Measurements from ENCODE around the gene GTF2F1.

DNA sequence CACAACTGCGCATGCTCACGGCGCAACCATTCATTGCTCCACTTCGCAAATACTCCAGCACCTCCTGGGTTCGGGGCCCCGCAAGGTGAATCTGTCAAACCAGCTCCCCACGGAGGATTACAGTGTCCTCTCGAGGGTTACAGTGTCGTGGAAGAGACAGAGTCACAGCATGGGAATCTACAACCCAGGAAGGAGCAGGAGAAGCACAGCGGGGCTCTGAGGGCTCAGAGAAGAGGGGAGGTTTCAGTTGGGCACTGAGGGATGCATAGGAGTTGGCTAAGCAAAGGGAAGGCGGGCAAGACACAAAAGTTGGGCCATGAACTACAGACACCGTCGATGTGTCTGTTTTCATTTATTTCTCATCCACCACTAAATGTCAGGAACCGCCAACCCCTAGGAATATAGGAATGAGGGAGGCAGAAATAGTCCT, 1.0 kb upstream of the GTF2F1 start:
- TF ChIP-seq, protein P1, sequence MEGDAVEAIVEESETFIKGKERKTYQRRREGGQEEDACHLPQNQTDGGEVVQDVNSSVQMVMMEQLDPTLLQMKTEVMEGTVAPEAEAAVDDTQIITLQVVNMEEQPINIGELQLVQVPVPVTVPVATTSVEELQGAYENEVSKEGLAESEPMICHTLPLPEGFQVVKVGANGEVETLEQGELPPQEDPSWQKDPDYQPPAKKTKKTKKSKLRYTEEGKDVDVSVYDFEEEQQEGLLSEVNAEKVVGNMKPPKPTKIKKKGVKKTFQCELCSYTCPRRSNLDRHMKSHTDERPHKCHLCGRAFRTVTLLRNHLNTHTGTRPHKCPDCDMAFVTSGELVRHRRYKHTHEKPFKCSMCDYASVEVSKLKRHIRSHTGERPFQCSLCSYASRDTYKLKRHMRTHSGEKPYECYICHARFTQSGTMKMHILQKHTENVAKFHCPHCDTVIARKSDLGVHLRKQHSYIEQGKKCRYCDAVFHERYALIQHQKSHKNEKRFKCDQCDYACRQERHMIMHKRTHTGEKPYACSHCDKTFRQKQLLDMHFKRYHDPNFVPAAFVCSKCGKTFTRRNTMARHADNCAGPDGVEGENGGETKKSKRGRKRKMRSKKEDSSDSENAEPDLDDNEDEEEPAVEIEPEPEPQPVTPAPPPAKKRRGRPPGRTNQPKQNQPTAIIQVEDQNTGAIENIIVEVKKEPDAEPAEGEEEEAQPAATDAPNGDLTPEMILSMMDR (IDR thresholded peaks at IDR 0.05; ENCODE audit: insufficient read depth, low read length, poor library complexity, severe bottlenecking) = no peak
- no peak for TF ChIP-seq EZH2phosphoT487 (conservative IDR thresholded peaks at IDR 0.05; ENCODE audit: low read length)

Data from SU-DHL-6 (cell line).